GM19099 (cell line): ENCODE data around the gene RTL9.

Experiments
- POLR2A ChIP-seq: IDR thresholded peaks from 3 replicates; pipeline ENCODE4 v1.6.1; 2011; ENCODE audit warnings: low read depth; ENCODE audit not compliant: insufficient read length; ENCODE audit errors: extremely low read depth

The RTL9 gene

GRCh38 chrX:110397339-110397738, 38.7 kb downstream of the RTL9 start:
- no peak for TF ChIP-seq POLR2A

- no peak for TF ChIP-seq POLR2A
These were observed 39.3 kb downstream of the RTL9 start for GRCh38 chrX:110397904-110398303.

GRCh38 chrX:110399497-110399896, 40.8 kb downstream of the RTL9 start:
- TF ChIP-seq POLR2A = no peak

GRCh38 chrX:110399966-110400365, 41.3 kb downstream of the RTL9 start:
- TF ChIP-seq POLR2A = no peak

GRCh38 chrX:110401135-110401534, 42.5 kb downstream of the RTL9 start:
- TF ChIP-seq POLR2A = no peak

GRCh38 chrX:110402091-110402849, 43.6 kb downstream of the RTL9 start:
- TF ChIP-seq POLR2A = no peak

GRCh38 chrX:110402850-110403221, 44.2 kb downstream of the RTL9 start:
- no peak for TF ChIP-seq POLR2A

- TF ChIP-seq POLR2A = no peak
These were observed 45.0 kb downstream of the RTL9 start for GRCh38 chrX:110403441-110404238.

- no peak for TF ChIP-seq POLR2A
These were observed 45.7 kb downstream of the RTL9 start for GRCh38 chrX:110404376-110404775.

- no peak for TF ChIP-seq POLR2A
These were observed 48.2 kb downstream of the RTL9 start for GRCh38 chrX:110406822-110407221.

GRCh38 chrX:110407910-110408545, 49.4 kb downstream of the RTL9 start:
- no peak for TF ChIP-seq POLR2A
